ENCODE data around the gene MRPS35.

MRPS35 gene

DNA sequence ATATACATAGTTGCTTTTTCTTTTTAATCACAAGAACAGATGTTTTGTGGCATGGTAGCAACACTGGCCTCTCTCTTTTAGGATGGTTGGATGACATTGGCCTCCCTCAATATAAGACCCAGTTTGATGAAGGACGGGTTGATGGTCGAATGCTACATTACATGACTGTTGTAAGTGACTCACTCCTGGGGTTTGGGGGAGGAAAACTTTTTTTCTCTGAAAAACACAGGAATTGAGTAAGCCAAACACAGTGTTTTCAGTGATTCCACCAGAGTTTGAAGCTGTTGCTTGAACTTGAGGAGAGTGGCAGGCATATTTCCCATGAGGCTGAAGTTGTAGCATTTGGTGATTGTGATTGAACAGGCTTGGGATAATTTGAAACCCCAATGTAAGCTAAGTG is 28.1 kb upstream of the MRPS35 start:
- H3K27ac ChIP-seq (ENCODE audit: extremely low read depth, low read depth, low read length): no peak overlapping the region
- H3K36me3 ChIP-seq (ENCODE audit: control insufficient read depth in 2 of 2, insufficient read depth in 1 of 2, low read length in 2 of 2): peaks cover 0 to 31% of the 10 kb centered on the region in 2 experiments; a peak in 2 of 3 replicates
- POLR2A ChIA-PET: no interaction called here

DNA sequence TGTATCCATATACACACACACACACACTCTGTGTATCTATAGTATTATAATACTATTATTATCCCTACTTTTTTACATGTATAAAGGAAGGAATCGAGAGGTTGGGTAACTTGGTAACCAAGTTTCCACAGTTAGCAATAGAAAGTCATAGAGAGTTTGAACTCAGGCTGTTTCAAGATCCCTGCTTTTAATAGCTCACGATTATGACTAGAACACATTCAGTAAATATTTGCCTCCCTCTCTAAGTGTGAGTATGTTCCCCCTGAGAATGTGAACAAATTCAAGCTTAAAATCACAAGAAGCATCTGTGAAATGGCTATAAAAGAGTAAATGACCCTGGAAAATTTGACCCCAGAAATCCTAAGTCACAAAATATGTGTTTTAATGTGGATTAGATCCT is 25.4 kb upstream of the MRPS35 start:
- Histone ChIP-seq H3K4me3 (ENCODE audit: low read depth, low read length) (no peak overlapping the region), H3K27ac (ENCODE audit: extremely low read depth, low read depth, low read length) (no peak overlapping the region), H3K36me3 (ENCODE audit: control insufficient read depth in 2 of 2, insufficient read depth in 1 of 2, low read length in 2 of 2) (peaks cover 0 to 42% of the 10 kb centered on the region in 2 experiments; a peak in 2 of 3 replicates), H3K4me1 (ENCODE audit: control insufficient read depth, insufficient read depth, low read length) (no peaks in the 10 kb centered on the region), H3K9me3 (ENCODE audit: control insufficient read depth, insufficient read depth, low read depth, low read length) (no peaks in the 10 kb centered on the region)
- no peak for TF ChIP-seq ZIC2 (tag by site-specific recombination; IDR thresholded peaks at IDR 0.05)
- TF ChIP-seq ZNF155 (tag by site-specific recombination; IDR thresholded peaks at IDR 0.05): no peak
- TF ChIP-seq ZNF792 (tag by site-specific recombination; IDR thresholded peaks at IDR 0.05): no peak
- no peak for TF ChIP-seq ZNF133 (tag by site-specific recombination; IDR thresholded peaks at IDR 0.05)
- ChIA-PET CTCF (interaction anchor here (0.7 kb wide), 1 partner anchor 44 kb away, joined by 6 read pairs; no protein-coding TSS in a partner anchor), POLR2A (no interaction called here)

More for the DNA sequence above, 28.1 kb upstream of the MRPS35 start:
- CTCF ChIA-PET: no interaction called here
- Histone ChIP-seq H3K9me3 (ENCODE audit: control insufficient read depth, insufficient read depth, low read depth, low read length) (no peaks in the 10 kb centered on the region), H3K4me1 (ENCODE audit: control insufficient read depth, insufficient read depth, low read length) (no peaks in the 10 kb centered on the region), H3K4me3 (ENCODE audit: low read depth, low read length) (no peak overlapping the region)
- no peak for TF ChIP-seq ZNF302 (tag by site-specific recombination; IDR thresholded peaks at IDR 0.05; ENCODE audit: low read depth)
- TF ChIP-seq ZNF121 (tag by site-specific recombination; IDR thresholded peaks at IDR 0.05): no peak

DNA sequence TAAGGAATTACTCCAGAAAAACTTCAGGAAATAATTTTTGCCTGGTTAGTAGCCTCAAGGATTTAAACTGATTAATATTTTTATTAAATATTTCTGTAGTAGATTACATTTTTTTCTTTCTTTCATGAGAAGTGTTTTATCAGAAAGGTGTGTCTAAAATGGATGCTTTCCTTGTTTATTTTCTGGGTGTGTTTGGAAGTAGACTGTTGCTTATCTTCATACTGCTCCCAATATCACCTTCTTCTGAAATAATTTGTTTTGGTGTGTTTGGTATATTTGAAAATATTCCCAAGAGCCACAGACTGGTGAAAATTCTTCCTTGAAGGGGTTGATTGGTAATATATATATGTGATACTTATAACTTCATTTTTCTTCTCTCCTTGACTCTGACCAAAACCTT is 24.5 kb upstream of the MRPS35 start:
- H3K36me3 ChIP-seq (ENCODE audit: control insufficient read depth in 2 of 2, insufficient read depth in 1 of 2, low read length in 2 of 2): peaks cover 0 to 41% of the 10 kb centered on the region in 2 experiments; a peak in 2 of 3 replicates
- POLR2A ChIA-PET: no interaction called here
- H3K27ac ChIP-seq (ENCODE audit: extremely low read depth, low read depth, low read length): no peak overlapping the region

DNA sequence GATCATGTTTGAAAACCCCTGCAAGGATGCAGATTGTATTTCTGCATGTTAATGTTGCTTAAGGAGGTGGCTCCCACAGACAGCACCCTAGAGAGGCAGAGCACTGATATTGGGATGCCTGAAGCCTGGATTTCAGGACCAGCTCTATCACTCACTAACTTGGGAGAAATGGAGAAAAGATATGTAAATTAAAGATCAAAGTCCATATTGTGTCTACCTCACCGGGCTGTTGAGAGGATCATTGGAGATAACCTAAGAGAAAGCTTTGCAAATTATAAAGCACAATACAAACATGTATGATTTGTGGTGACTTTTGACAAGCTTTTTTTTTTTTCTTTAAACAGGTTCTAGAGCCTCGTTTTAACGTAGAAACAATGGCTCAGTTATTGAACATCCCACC is 22.0 kb upstream of the MRPS35 start:
- Histone ChIP-seq H3K4me3 (ENCODE audit: low read depth, low read length) (no peak overlapping the region), H3K9me3 (ENCODE audit: control insufficient read depth, insufficient read depth, low read depth, low read length) (no peaks in the 10 kb centered on the region), H3K27ac (ENCODE audit: extremely low read depth, low read depth, low read length) (no peak overlapping the region), H3K4me1 (ENCODE audit: control insufficient read depth, insufficient read depth, low read length) (no peaks in the 10 kb centered on the region), H3K36me3 (ENCODE audit: control insufficient read depth in 2 of 2, insufficient read depth in 1 of 2, low read length in 2 of 2) (peaks cover 0 to 42% of the 10 kb centered on the region in 2 experiments; a peak in 2 of 3 replicates)
- ChIA-PET POLR2A (no interaction called here), CTCF (interaction anchor here (0.5 to 2.8 kb wide), 6 partner anchors 11 to 1380 kb away, joined by 3 to 20 read pairs (median 5); no protein-coding TSS in a partner anchor)
- TF ChIP-seq ZNF785 (tag by site-specific recombination; IDR thresholded peaks at IDR 0.05): no peak
- no peak for TF ChIP-seq ZNF16 (tag by site-specific recombination; IDR thresholded peaks at IDR 0.05; ENCODE audit: low read depth)
- no peak for TF ChIP-seq KLF7 (tag by site-specific recombination; IDR thresholded peaks at IDR 0.05; ENCODE audit: borderline replicate concordance)
- no peak for TF ChIP-seq ZNF202 (tag by site-specific recombination; IDR thresholded peaks at IDR 0.05; ENCODE audit: borderline replicate concordance)
- TF ChIP-seq, protein P1, sequence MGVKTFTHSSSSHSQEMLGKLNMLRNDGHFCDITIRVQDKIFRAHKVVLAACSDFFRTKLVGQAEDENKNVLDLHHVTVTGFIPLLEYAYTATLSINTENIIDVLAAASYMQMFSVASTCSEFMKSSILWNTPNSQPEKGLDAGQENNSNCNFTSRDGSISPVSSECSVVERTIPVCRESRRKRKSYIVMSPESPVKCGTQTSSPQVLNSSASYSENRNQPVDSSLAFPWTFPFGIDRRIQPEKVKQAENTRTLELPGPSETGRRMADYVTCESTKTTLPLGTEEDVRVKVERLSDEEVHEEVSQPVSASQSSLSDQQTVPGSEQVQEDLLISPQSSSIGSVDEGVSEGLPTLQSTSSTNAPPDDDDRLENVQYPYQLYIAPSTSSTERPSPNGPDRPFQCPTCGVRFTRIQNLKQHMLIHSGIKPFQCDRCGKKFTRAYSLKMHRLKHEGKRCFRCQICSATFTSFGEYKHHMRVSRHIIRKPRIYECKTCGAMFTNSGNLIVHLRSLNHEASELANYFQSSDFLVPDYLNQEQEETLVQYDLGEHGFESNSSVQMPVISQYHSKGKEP (tag by site-specific recombination; IDR thresholded peaks at IDR 0.05): no peak
- TF ChIP-seq, protein P2, sequence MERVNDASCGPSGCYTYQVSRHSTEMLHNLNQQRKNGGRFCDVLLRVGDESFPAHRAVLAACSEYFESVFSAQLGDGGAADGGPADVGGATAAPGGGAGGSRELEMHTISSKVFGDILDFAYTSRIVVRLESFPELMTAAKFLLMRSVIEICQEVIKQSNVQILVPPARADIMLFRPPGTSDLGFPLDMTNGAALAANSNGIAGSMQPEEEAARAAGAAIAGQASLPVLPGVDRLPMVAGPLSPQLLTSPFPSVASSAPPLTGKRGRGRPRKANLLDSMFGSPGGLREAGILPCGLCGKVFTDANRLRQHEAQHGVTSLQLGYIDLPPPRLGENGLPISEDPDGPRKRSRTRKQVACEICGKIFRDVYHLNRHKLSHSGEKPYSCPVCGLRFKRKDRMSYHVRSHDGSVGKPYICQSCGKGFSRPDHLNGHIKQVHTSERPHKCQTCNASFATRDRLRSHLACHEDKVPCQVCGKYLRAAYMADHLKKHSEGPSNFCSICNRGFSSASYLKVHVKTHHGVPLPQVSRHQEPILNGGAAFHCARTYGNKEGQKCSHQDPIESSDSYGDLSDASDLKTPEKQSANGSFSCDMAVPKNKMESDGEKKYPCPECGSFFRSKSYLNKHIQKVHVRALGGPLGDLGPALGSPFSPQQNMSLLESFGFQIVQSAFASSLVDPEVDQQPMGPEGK (tag by site-specific recombination; IDR thresholded peaks at IDR 0.05): no peak
- TF ChIP-seq ZNF585B (tag by site-specific recombination; IDR thresholded peaks at IDR 0.05): no peak
- TF ChIP-seq ZFP69B (tag by site-specific recombination; IDR thresholded peaks at IDR 0.05): no peak
- TF ChIP-seq ZNF175 (tag by site-specific recombination; IDR thresholded peaks at IDR 0.05): no peak
- TF ChIP-seq GLI4 (tag by site-specific recombination; IDR thresholded peaks at IDR 0.05): no peak
- TF ChIP-seq HOXD13 (CRISPR knock-in tag; IDR thresholded peaks at IDR 0.05; ENCODE audit: borderline replicate concordance): no peak
- no peak for TF ChIP-seq REPIN1 (tag by site-specific recombination; IDR thresholded peaks at IDR 0.05; ENCODE audit: low read depth)
- TF ChIP-seq ZNF514 (tag by site-specific recombination; IDR thresholded peaks at IDR 0.05): no peak
- no peak for TF ChIP-seq ZNF529 (tag by site-specific recombination; IDR thresholded peaks at IDR 0.05; ENCODE audit: insufficient replicate concordance)
- TF ChIP-seq, protein P3, sequence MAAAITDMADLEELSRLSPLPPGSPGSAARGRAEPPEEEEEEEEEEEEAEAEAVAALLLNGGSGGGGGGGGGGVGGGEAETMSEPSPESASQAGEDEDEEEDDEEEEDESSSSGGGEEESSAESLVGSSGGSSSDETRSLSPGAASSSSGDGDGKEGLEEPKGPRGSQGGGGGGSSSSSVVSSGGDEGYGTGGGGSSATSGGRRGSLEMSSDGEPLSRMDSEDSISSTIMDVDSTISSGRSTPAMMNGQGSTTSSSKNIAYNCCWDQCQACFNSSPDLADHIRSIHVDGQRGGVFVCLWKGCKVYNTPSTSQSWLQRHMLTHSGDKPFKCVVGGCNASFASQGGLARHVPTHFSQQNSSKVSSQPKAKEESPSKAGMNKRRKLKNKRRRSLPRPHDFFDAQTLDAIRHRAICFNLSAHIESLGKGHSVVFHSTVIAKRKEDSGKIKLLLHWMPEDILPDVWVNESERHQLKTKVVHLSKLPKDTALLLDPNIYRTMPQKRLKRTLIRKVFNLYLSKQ (tag by site-specific recombination; IDR thresholded peaks at IDR 0.05; ENCODE audit: borderline replicate concordance): no peak

More for the DNA sequence above, 24.5 kb upstream of the MRPS35 start:
- Histone ChIP-seq H3K4me1 (ENCODE audit: control insufficient read depth, insufficient read depth, low read length) (no peaks in the 10 kb centered on the region), H3K4me3 (ENCODE audit: low read depth, low read length) (no peak overlapping the region), H3K9me3 (ENCODE audit: control insufficient read depth, insufficient read depth, low read depth, low read length) (no peaks in the 10 kb centered on the region)
- CTCF ChIA-PET: no interaction called here
- TF ChIP-seq ZNF837 (tag by site-specific recombination; IDR thresholded peaks at IDR 0.05) (no peak), ZNF324 (tag by site-specific recombination; IDR thresholded peaks at IDR 0.05) (no peak), ZNF571 (tag by site-specific recombination; IDR thresholded peaks at IDR 0.05) (no peak)

All from HEK293 (cell line).